ENCODE data around the gene CDK5RAP2. TPM values are rescaled to one million over a fixed set of nuclear protein-coding genes. Genes with fewer than 3 reads are reported as not detected.

Gene CDK5RAP2
- polyA plus RNA-seq, 1 donor: 42.0 TPM

- Histone ChIP-seq H3K36me3 (ENCODE audit: control insufficient read depth, insufficient read depth, low read length) (no peaks in the 10 kb centered on the region), H3K9me3 (ENCODE audit: control insufficient read depth, low read depth, low read length) (no peaks in the 10 kb centered on the region), H3K4me1 (ENCODE audit: control insufficient read depth, insufficient read depth, low read length) (no peaks in the 10 kb centered on the region), H3K27me3 (ENCODE audit: control insufficient read depth, insufficient read depth, low read length) (peaks cover 2% of the 10 kb centered on the region), H3K27ac (ENCODE audit: low read length) (no peak overlapping the region), H3K4me3 (ENCODE audit: low read length) (no peak overlapping the region)
- no CpG with 5 or more reads among the region's 2 CpGs for WGBS (ENCODE audit: insufficient coverage, low lambda C conversion rate)
- no peak for DNase-seq
These were observed 234.6 kb downstream of the CDK5RAP2 start for GRCh38 chr9:120345379-120345778.

GRCh38 chr9:120344230-120344629, 235.7 kb downstream of the CDK5RAP2 start:
- DNase-seq: no peak
- H3K4me1 ChIP-seq (ENCODE audit: control insufficient read depth, insufficient read depth, low read length): no peaks in the 10 kb centered on the region
- no CpG with 5 or more reads among the region's 2 CpGs for WGBS (ENCODE audit: insufficient coverage, low lambda C conversion rate)
- no peaks in the 10 kb centered on the region for H3K9me3 ChIP-seq (ENCODE audit: control insufficient read depth, low read depth, low read length)
- H3K27ac ChIP-seq (ENCODE audit: low read length): no peak overlapping the region
- peaks cover 2% of the 10 kb centered on the region for H3K27me3 ChIP-seq (ENCODE audit: control insufficient read depth, insufficient read depth, low read length)
- H3K36me3 ChIP-seq (ENCODE audit: control insufficient read depth, insufficient read depth, low read length): no peaks in the 10 kb centered on the region
- no peak overlapping the region for H3K4me3 ChIP-seq (ENCODE audit: low read length)

GRCh38 chr9:120343416-120343815, 236.6 kb downstream of the CDK5RAP2 start:
- no peaks in the 10 kb centered on the region for H3K27me3 ChIP-seq (ENCODE audit: control insufficient read depth, insufficient read depth, low read length)
- WGBS (ENCODE audit: insufficient coverage, low lambda C conversion rate): 100% methylated on average over 2 of the region's 2 CpGs
- no peaks in the 10 kb centered on the region for H3K9me3 ChIP-seq (ENCODE audit: control insufficient read depth, low read depth, low read length)
- no peak overlapping the region for H3K4me3 ChIP-seq (ENCODE audit: low read length)
- H3K27ac ChIP-seq (ENCODE audit: low read length): no peak overlapping the region
- no peak for DNase-seq
- no peaks in the 10 kb centered on the region for H3K4me1 ChIP-seq (ENCODE audit: control insufficient read depth, insufficient read depth, low read length)
- H3K36me3 ChIP-seq (ENCODE audit: control insufficient read depth, insufficient read depth, low read length): no peaks in the 10 kb centered on the region

Other genes with a start within 250 kb of the CDK5RAP2 start
- gene MEGF9, start 134.3 kb upstream of the CDK5RAP2 start, polyA plus RNA-seq: 17.6 TPM
- gene FBXW2, start 213.2 kb upstream of the CDK5RAP2 start, polyA plus RNA-seq: 45.5 TPM